Measurements from ENCODE around the gene ABCB11.
"Not testable (repeated sequence)": the region's sequence is repeated elsewhere in the genome, so short reads cannot be mapped to it uniquely, and the experiment has no call there.

ABCB11 gene

GRCh38 chr2:168934826-168935225 is 96.3 kb downstream of the ABCB11 start:
- TF ChIP-seq CTCF (conservative IDR thresholded peaks at IDR 0.05; ENCODE audit: control insufficient read depth, insufficient read depth, low read depth, low read length): no peak
- DNase-seq (ENCODE audit: low read depth): peak; percentile 70
- H3K4me3 ChIP-seq (ENCODE audit: control insufficient read depth, low read depth, low read length): no peak overlapping the region

- not testable (repeated sequence) for DNase-seq (ENCODE audit: low read depth); H3K4me3 ChIP-seq (ENCODE audit: control insufficient read depth, low read depth, low read length)
Observed at GRCh38 chr2:168932174-168932573, 99.0 kb downstream of the ABCB11 start.

- no peak for TF ChIP-seq CTCF (conservative IDR thresholded peaks at IDR 0.05; ENCODE audit: control insufficient read depth, insufficient read depth, low read depth, low read length)
- H3K4me3 ChIP-seq (ENCODE audit: control insufficient read depth, low read depth, low read length): no peak overlapping the region
- DNase-seq (ENCODE audit: low read depth): no peak
Observed at GRCh38 chr2:168930242-168930641, 100.9 kb downstream of the ABCB11 start.

- H3K4me3 ChIP-seq (ENCODE audit: control insufficient read depth, low read depth, low read length): no peak overlapping the region
- DNase-seq (ENCODE audit: low read depth): no peak
- no peak for TF ChIP-seq CTCF (conservative IDR thresholded peaks at IDR 0.05; ENCODE audit: control insufficient read depth, insufficient read depth, low read depth, low read length)
Observed at GRCh38 chr2:168929031-168929430, 102.1 kb downstream of the ABCB11 start.

GRCh38 chr2:168928113-168928831 is 102.9 kb downstream of the ABCB11 start:
- H3K4me3 ChIP-seq (ENCODE audit: control insufficient read depth, low read depth, low read length): no peak overlapping the region
- no peak for DNase-seq (ENCODE audit: low read depth)
- no peak for TF ChIP-seq CTCF (conservative IDR thresholded peaks at IDR 0.05; ENCODE audit: control insufficient read depth, insufficient read depth, low read depth, low read length)

GRCh38 chr2:168926621-168927386 is 104.3 kb downstream of the ABCB11 start:
- no peak for DNase-seq (ENCODE audit: low read depth)
- TF ChIP-seq CTCF (conservative IDR thresholded peaks at IDR 0.05; ENCODE audit: control insufficient read depth, insufficient read depth, low read depth, low read length): no peak
- no peak overlapping the region for H3K4me3 ChIP-seq (ENCODE audit: control insufficient read depth, low read depth, low read length)

- peak; percentile 47 for TF ChIP-seq CTCF (conservative IDR thresholded peaks at IDR 0.05; ENCODE audit: control insufficient read depth, insufficient read depth, low read depth, low read length)
- peak; percentile 44 for DNase-seq (ENCODE audit: low read depth)
- H3K4me3 ChIP-seq (ENCODE audit: control insufficient read depth, low read depth, low read length): no peak overlapping the region
Observed at GRCh38 chr2:168920504-168921157, 110.5 kb downstream of the ABCB11 start.
